HEK293 (cell line): ENCODE measurements around the gene CD47.

Experiments
- CTCF ChIA-PET: fragments of 350-600 bp; formaldehyde crosslinking; extraction: SDS; loops from one replicate; lab custom pipeline; 2021; ENCODE audit warnings: antibody characterized with exemption; lab: Yijun Ruan, JAX
- POLR2A ChIA-PET: fragments of 300-600 bp; formaldehyde crosslinking; extraction: SDS; loops from one replicate; lab custom pipeline; 2020; ENCODE audit warnings: antibody characterized with exemption, inconsistent platforms; lab: Yijun Ruan, JAX
- H3K27ac ChIP-seq: fragments of 200-500 bp; sonication (Bioruptor generic); 2 replicates; pipeline ENCODE4 v1.5.1; 2014; ENCODE audit warnings: low read depth, low read length, control low read depth, inconsistent platforms; ENCODE audit errors: extremely low read depth
- H3K36me3 ChIP-seq, 2 experiments: fragments of 200-500 bp in 1 of 2; sonication (Bioruptor generic) in 1 of 2; 1 replicate in 1 of 2; 2 replicates in 1 of 2; pipeline ENCODE4 v1.5.1; 2014 to 2017; ENCODE audit warnings: inconsistent platforms in 2 of 2, low read length in 2 of 2; ENCODE audit not compliant: control insufficient read depth in 2 of 2, insufficient read depth in 1 of 2
- H3K4me1 ChIP-seq: fragments of 200-500 bp; sonication (Bioruptor generic); 2 replicates; pipeline ENCODE4 v1.5.1; 2014; ENCODE audit warnings: mild to moderate bottlenecking, low read length, inconsistent platforms; ENCODE audit not compliant: control insufficient read depth, insufficient read depth
- H3K4me3 ChIP-seq: 2 replicates; pipeline ENCODE4 v1.5.1; 2011; ENCODE audit warnings: low read depth, mild to moderate bottlenecking, control low read depth, low read length, moderate library complexity
- H3K9me3 ChIP-seq: fragments of 200-500 bp; sonication (Bioruptor generic); 2 replicates; pipeline ENCODE4 v1.5.1; 2014; ENCODE audit warnings: low read depth, low read length, inconsistent platforms; ENCODE audit not compliant: control insufficient read depth, insufficient read depth
- HOXA7 ChIP-seq: sonication (generic); formaldehyde crosslinking; IDR thresholded peaks from 2 replicates; pipeline ENCODE4 v1.8.1; 2022; ENCODE audit warnings: missing genetic modification reagents, borderline replicate concordance
- OVOL3 ChIP-seq: fragments of 450-650 bp; formaldehyde crosslinking; IDR thresholded peaks from 2 replicates; pipeline ENCODE4 v1.5.1; 2016; ENCODE audit warnings: missing biosample characterization, missing genetic modification characterization
- SCRT1 ChIP-seq: fragments of 450-650 bp; formaldehyde crosslinking; IDR thresholded peaks from 2 replicates; pipeline ENCODE4 v1.5.1; 2016; ENCODE audit warnings: missing biosample characterization, missing genetic modification characterization, borderline replicate concordance
- ZBTB48 ChIP-seq: fragments of 450-650 bp; formaldehyde crosslinking; IDR thresholded peaks from 2 replicates; pipeline ENCODE4 v1.5.1; 2016; ENCODE audit warnings: missing biosample characterization, missing genetic modification characterization
- ZNF157 ChIP-seq: fragments of 450-650 bp; formaldehyde crosslinking; IDR thresholded peaks from 2 replicates; pipeline ENCODE4 v1.5.1; 2016; ENCODE audit warnings: missing biosample characterization, missing genetic modification characterization
- ZNF202 ChIP-seq: fragments of 450-650 bp; formaldehyde crosslinking; IDR thresholded peaks from 2 replicates; pipeline ENCODE4 v1.5.1; 2016; ENCODE audit warnings: missing biosample characterization, missing genetic modification characterization, borderline replicate concordance
- ZNF26 ChIP-seq: fragments of 450-650 bp; formaldehyde crosslinking; IDR thresholded peaks from 2 replicates; pipeline ENCODE4 v1.5.1; 2016; ENCODE audit warnings: missing biosample characterization, missing genetic modification characterization
- ZNF302 ChIP-seq: fragments of 450-650 bp; formaldehyde crosslinking; IDR thresholded peaks from 2 replicates; pipeline ENCODE4 v1.5.1; 2016; ENCODE audit warnings: missing biosample characterization, missing genetic modification characterization, low read depth
- ZNF311 ChIP-seq: fragments of 450-650 bp; formaldehyde crosslinking; IDR thresholded peaks from 2 replicates; pipeline ENCODE4 v1.5.1; 2017; ENCODE audit warnings: missing biosample characterization, missing genetic modification characterization, borderline replicate concordance
- ZNF518A ChIP-seq: fragments of 450-650 bp; formaldehyde crosslinking; conservative IDR thresholded peaks from 2 replicates; pipeline ENCODE4 v1.5.1; 2016; ENCODE audit warnings: low read depth, missing biosample characterization, missing genetic modification characterization
- ZNF530 ChIP-seq: fragments of 450-650 bp; formaldehyde crosslinking; IDR thresholded peaks from 2 replicates; pipeline ENCODE4 v1.5.1; 2016; ENCODE audit warnings: low read depth, missing biosample characterization, missing genetic modification characterization
- ZNF830 ChIP-seq: fragments of 450-650 bp; IDR thresholded peaks from 2 replicates; pipeline ENCODE4 v1.5.0; 2018; ENCODE audit warnings: missing biosample characterization, missing genetic modification characterization, low read depth, mild to moderate bottlenecking, moderate library complexity
- ZSCAN18 ChIP-seq: fragments of 450-650 bp; formaldehyde crosslinking; IDR thresholded peaks from 2 replicates; pipeline ENCODE4 v1.5.1; 2016; ENCODE audit warnings: missing biosample characterization, missing genetic modification characterization
- ZXDB ChIP-seq: fragments of 450-650 bp; formaldehyde crosslinking; IDR thresholded peaks from 2 replicates; pipeline ENCODE4 v1.5.1; 2016; ENCODE audit warnings: missing biosample characterization, missing genetic modification characterization
- TF ChIP-seq, protein P1 (sequence below): fragments of 450-650 bp; formaldehyde crosslinking; IDR thresholded peaks from 2 replicates; pipeline ENCODE4 v1.5.1; 2016; ENCODE audit warnings: missing biosample characterization, missing genetic modification characterization, borderline replicate concordance
- TF ChIP-seq, protein P2 (sequence below): fragments of 450-650 bp; formaldehyde crosslinking; conservative IDR thresholded peaks from 2 replicates; pipeline ENCODE4 v1.5.1; 2016; ENCODE audit warnings: low read depth, missing biosample characterization, missing genetic modification characterization
- TF ChIP-seq, protein P3 (sequence below): fragments of 450-650 bp; formaldehyde crosslinking; IDR thresholded peaks from 2 replicates; pipeline ENCODE4 v1.5.1; 2016; ENCODE audit warnings: missing biosample characterization, missing genetic modification characterization
- TF ChIP-seq, protein P4 (sequence below): fragments of 450-650 bp; formaldehyde crosslinking; IDR thresholded peaks from 2 replicates; pipeline ENCODE4 v1.5.1; 2016; ENCODE audit warnings: missing biosample characterization, missing genetic modification characterization

The CD47 gene

GRCh38 chr3:108006881-108007331, 83.9 kb downstream of the CD47 start:
- Histone ChIP-seq H3K36me3 (no peaks in the 10 kb centered on the region), H3K27ac (no peak overlapping the region), H3K4me1 (no peaks in the 10 kb centered on the region), H3K9me3 (no peaks in the 10 kb centered on the region), H3K4me3 (no peak overlapping the region)
- ChIA-PET CTCF (interaction anchor here (1.5 kb wide), 1 partner anchor 80 kb away, joined by 4 read pairs; no protein-coding TSS in a partner anchor), POLR2A (no interaction called here)
- TF ChIP-seq ZNF311 = no peak
- no peak for TF ChIP-seq ZNF157 (tag by site-specific recombination)
- TF ChIP-seq ZNF302 (tag by site-specific recombination) = no peak
- no peak for TF ChIP-seq ZBTB48 (tag by site-specific recombination)
- TF ChIP-seq ZXDB (tag by site-specific recombination) = no peak
- no peak for TF ChIP-seq HOXA7 (CRISPR knock-in tag)
- TF ChIP-seq, protein P1, sequence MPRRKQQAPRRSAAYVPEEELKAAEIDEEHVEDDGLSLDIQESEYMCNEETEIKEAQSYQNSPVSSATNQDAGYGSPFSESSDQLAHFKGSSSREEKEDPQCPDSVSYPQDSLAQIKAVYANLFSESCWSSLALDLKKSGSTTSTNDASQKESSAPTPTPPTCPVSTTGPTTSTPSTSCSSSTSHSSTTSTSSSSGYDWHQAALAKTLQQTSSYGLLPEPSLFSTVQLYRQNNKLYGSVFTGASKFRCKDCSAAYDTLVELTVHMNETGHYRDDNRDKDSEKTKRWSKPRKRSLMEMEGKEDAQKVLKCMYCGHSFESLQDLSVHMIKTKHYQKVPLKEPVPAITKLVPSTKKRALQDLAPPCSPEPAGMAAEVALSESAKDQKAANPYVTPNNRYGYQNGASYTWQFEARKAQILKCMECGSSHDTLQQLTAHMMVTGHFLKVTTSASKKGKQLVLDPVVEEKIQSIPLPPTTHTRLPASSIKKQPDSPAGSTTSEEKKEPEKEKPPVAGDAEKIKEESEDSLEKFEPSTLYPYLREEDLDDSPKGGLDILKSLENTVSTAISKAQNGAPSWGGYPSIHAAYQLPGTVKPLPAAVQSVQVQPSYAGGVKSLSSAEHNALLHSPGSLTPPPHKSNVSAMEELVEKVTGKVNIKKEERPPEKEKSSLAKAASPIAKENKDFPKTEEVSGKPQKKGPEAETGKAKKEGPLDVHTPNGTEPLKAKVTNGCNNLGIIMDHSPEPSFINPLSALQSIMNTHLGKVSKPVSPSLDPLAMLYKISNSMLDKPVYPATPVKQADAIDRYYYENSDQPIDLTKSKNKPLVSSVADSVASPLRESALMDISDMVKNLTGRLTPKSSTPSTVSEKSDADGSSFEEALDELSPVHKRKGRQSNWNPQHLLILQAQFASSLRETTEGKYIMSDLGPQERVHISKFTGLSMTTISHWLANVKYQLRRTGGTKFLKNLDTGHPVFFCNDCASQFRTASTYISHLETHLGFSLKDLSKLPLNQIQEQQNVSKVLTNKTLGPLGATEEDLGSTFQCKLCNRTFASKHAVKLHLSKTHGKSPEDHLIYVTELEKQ (tag by site-specific recombination) = no peak
- no peak for TF ChIP-seq SCRT1 (tag by site-specific recombination)
- no peak for TF ChIP-seq ZNF518A (tag by site-specific recombination)
- no peak for TF ChIP-seq ZNF530 (tag by site-specific recombination)
- no peak for TF ChIP-seq ZNF26 (tag by site-specific recombination)
- TF ChIP-seq ZSCAN18 (tag by site-specific recombination) = no peak
- TF ChIP-seq OVOL3 (tag by site-specific recombination) = no peak
- TF ChIP-seq, protein P2, sequence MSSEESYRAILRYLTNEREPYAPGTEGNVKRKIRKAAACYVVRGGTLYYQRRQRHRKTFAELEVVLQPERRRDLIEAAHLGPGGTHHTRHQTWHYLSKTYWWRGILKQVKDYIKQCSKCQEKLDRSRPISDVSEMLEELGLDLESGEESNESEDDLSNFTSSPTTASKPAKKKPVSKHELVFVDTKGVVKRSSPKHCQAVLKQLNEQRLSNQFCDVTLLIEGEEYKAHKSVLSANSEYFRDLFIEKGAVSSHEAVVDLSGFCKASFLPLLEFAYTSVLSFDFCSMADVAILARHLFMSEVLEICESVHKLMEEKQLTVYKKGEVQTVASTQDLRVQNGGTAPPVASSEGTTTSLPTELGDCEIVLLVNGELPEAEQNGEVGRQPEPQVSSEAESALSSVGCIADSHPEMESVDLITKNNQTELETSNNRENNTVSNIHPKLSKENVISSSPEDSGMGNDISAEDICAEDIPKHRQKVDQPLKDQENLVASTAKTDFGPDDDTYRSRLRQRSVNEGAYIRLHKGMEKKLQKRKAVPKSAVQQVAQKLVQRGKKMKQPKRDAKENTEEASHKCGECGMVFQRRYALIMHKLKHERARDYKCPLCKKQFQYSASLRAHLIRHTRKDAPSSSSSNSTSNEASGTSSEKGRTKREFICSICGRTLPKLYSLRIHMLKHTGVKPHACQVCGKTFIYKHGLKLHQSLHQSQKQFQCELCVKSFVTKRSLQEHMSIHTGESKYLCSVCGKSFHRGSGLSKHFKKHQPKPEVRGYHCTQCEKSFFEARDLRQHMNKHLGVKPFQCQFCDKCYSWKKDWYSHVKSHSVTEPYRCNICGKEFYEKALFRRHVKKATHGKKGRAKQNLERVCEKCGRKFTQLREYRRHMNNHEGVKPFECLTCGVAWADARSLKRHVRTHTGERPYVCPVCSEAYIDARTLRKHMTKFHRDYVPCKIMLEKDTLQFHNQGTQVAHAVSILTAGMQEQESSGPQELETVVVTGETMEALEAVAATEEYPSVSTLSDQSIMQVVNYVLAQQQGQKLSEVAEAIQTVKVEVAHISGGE (tag by site-specific recombination) = no peak
- no peak for TF ChIP-seq ZNF830 (tag by site-specific recombination)
- TF ChIP-seq, protein P3, sequence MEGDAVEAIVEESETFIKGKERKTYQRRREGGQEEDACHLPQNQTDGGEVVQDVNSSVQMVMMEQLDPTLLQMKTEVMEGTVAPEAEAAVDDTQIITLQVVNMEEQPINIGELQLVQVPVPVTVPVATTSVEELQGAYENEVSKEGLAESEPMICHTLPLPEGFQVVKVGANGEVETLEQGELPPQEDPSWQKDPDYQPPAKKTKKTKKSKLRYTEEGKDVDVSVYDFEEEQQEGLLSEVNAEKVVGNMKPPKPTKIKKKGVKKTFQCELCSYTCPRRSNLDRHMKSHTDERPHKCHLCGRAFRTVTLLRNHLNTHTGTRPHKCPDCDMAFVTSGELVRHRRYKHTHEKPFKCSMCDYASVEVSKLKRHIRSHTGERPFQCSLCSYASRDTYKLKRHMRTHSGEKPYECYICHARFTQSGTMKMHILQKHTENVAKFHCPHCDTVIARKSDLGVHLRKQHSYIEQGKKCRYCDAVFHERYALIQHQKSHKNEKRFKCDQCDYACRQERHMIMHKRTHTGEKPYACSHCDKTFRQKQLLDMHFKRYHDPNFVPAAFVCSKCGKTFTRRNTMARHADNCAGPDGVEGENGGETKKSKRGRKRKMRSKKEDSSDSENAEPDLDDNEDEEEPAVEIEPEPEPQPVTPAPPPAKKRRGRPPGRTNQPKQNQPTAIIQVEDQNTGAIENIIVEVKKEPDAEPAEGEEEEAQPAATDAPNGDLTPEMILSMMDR (tag by site-specific recombination) = no peak
- TF ChIP-seq, protein P4, sequence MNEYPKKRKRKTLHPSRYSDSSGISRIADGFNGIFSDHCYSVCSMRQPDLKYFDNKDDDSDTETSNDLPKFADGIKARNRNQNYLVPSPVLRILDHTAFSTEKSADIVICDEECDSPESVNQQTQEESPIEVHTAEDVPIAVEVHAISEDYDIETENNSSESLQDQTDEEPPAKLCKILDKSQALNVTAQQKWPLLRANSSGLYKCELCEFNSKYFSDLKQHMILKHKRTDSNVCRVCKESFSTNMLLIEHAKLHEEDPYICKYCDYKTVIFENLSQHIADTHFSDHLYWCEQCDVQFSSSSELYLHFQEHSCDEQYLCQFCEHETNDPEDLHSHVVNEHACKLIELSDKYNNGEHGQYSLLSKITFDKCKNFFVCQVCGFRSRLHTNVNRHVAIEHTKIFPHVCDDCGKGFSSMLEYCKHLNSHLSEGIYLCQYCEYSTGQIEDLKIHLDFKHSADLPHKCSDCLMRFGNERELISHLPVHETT (tag by site-specific recombination) = no peak
- no peak for TF ChIP-seq ZNF202 (tag by site-specific recombination)
